GM12878 (cell line): ENCODE data around the gene MMP24. TPM values are rescaled to one million over a fixed set of nuclear protein-coding genes. Genes with fewer than 3 reads are reported as not detected.
"Not testable (repeated sequence)": the region's sequence is repeated elsewhere in the genome, so short reads cannot be mapped to it uniquely, and the experiment has no call there.

Experiments
- ATAC-seq: fragments of 200-7000 bp; cut with Tn5 transposase; 3 replicates; pipeline ENCODE4 v1.9.1; 2020; ENCODE audit warnings: mild to moderate bottlenecking, moderate library complexity
- BruUV-seq: library from RNA; stranded (reverse); fragments of 400-500 nt; replicated peaks from 2 replicates; lab custom pipeline; 2021; lab: Mats Ljungman, UMichigan
- CTCF ChIA-PET: fragments of 300-600 bp; sonication (Branson Sonifier 250); formaldehyde crosslinking; extraction: SDS; loops from one replicate; lab custom pipeline; 2021; ENCODE audit warnings: inconsistent platforms; lab: Yijun Ruan, JAX
- POLR2A ChIA-PET: fragments of 350-600 bp; formaldehyde crosslinking; extraction: SDS; loops from one replicate; lab custom pipeline; 2021; ENCODE audit warnings: inconsistent platforms; lab: Charles Lee
- RAD21 ChIA-PET: fragments of 300-600 bp; sonication (Branson Sonifier 250); formaldehyde crosslinking; loops from one replicate; lab custom pipeline; 2023; ENCODE audit warnings: antibody characterized with exemption; ENCODE audit not compliant: unreplicated experiment; lab: Charles Lee
- SMC1A ChIA-PET: fragments of 300-600 bp; sonication (Branson Sonifier 250); formaldehyde crosslinking; loops from one replicate; lab custom pipeline; 2023; ENCODE audit not compliant: unreplicated experiment, uncharacterized antibody; lab: Charles Lee
- DNase-seq: peaks from one replicate; pipeline ENCODE4 v3.0.0-alpha.2; 2011; ENCODE audit warnings: low read depth, low spot score
- FAIRE-seq: peaks from 3 replicates; lab custom pipeline; 2011; peaks lifted over from hg19 to GRCh38; lab: Jason Lieb, UNC
- H2AFZ ChIP-seq: 2 replicates; pipeline ENCODE4 v1.6.0; 2011; ENCODE audit warnings: low read depth, low read length, control low read depth; ENCODE audit not compliant: control insufficient read depth
- H3K27ac ChIP-seq: 2 replicates; pipeline ENCODE4 v1.5.1; 2011; ENCODE audit warnings: control low read depth; ENCODE audit not compliant: control insufficient read depth, insufficient read depth
- H3K27me3 ChIP-seq, 2 experiments: replicated peaks in 1 of 2; 2 replicates each; pipeline versions ENCODE4 v1.6.0 to v1.6.1; 2011; ENCODE audit warnings: low read length in 1 of 2; ENCODE audit not compliant: control insufficient read depth in 2 of 2, insufficient read depth in 2 of 2
- H3K36me3 ChIP-seq, 2 experiments: 2 replicates each; pipeline ENCODE4 v1.5.1; 2011; ENCODE audit warnings: low read length in 1 of 2; ENCODE audit not compliant: control insufficient read depth in 2 of 2, insufficient read depth in 2 of 2
- H3K4me1 ChIP-seq: 2 replicates; pipeline ENCODE4 v1.6.1; 2011; ENCODE audit warnings: mild to moderate bottlenecking, low read length, moderate library complexity, mixed read lengths; ENCODE audit not compliant: control insufficient read depth, insufficient read depth
- H3K4me2 ChIP-seq: 2 replicates; pipeline ENCODE4 v1.6.0; 2011; ENCODE audit warnings: control low read depth; ENCODE audit not compliant: control insufficient read depth, insufficient read depth
- H3K4me3 ChIP-seq: fragments of 200-600 bp; sonication (generic); 2 replicates; pipeline ENCODE4 v1.5.1; 2016
- H3K79me2 ChIP-seq: 2 replicates; pipeline ENCODE4 v1.6.0; 2011; ENCODE audit warnings: low read length; ENCODE audit not compliant: control insufficient read depth, insufficient read depth
- H3K9ac ChIP-seq: 2 replicates; pipeline ENCODE4 v1.8.0; 2011; ENCODE audit warnings: low read length, control low read depth, mixed read lengths; ENCODE audit not compliant: control insufficient read depth, insufficient read depth
- H3K9me3 ChIP-seq: replicated peaks from 3 replicates; pipeline ENCODE4 v1.5.1; 2011; ENCODE audit warnings: mild to moderate bottlenecking, low read length; ENCODE audit not compliant: control insufficient read depth, insufficient read depth
- H4K20me1 ChIP-seq: 2 replicates; pipeline ENCODE4 v1.6.0; 2011; ENCODE audit not compliant: control insufficient read depth, insufficient read depth
- CHD1 ChIP-seq: IDR thresholded peaks from 2 replicates; pipeline ENCODE4 v1.6.1; 2012; ENCODE audit warnings: low read depth, low read length, improper control_type of control experiment
- PML ChIP-seq: IDR thresholded peaks from 2 replicates; pipeline ENCODE4 v1.6.1; 2012; ENCODE audit warnings: low read length, inconsistent platforms
- SIN3A ChIP-seq: IDR thresholded peaks from 2 replicates; pipeline ENCODE4 v1.6.1; 2012; ENCODE audit warnings: low read depth, low read length, improper control_type of control experiment
- SRF ChIP-seq, 2 experiments: IDR thresholded peaks; 2 replicates each; pipeline ENCODE4 v1.6.1; 2011; ENCODE audit warnings: low read depth in 2 of 2, low read length in 2 of 2, mild to moderate bottlenecking in 1 of 2, moderate library complexity in 1 of 2
- SUZ12 ChIP-seq: fragments of 200-600 bp; sonication (generic); IDR thresholded peaks from one replicate; pipeline ENCODE4 v1.6.1; 2018; ENCODE audit warnings: antibody characterized with exemption, mild to moderate bottlenecking; ENCODE audit not compliant: unreplicated experiment
- WGBS: methylation state at CpG from one replicate; pipeline ENCODE4 v1.1.6; 2016; ENCODE audit warnings: low lambda C conversion rate; ENCODE audit not compliant: insufficient replicate concordance, insufficient coverage; ENCODE audit errors: missing lambda C conversion rate; 5-methylcytosine and 5-hydroxymethylcytosine counted together
- in situ Hi-C: fragments of 300-500 bp; cut with MboI; formaldehyde crosslinking; loops from 9 replicates; pipeline ENCODE4 v1.14.3; 2018; ENCODE audit warnings: mixed read lengths
- intact Hi-C: fragments of 100-400 bp; cut with micrococcal nuclease; formaldehyde crosslinking; loops from one replicate; pipeline ENCODE4 v1.14.2; 2022; ENCODE audit not compliant: unreplicated experiment
- polyA plus RNA-seq, 11 experiments: library from polyadenylated mRNA; depleted of rRNA in 4 of 11; unstranded in 6 of 11; stranded (reverse) in 5 of 11; fragments of >200 nt; fragmentation: Nextera tagmentation in 4 of 11; fragmentation: Illumina TruSeq in 1 of 11; extraction: Ambion mirVana in 4 of 11; extraction: Trizol in 1 of 11; gene quantifications; 1 replicate in 1 of 11; 2 replicates in 10 of 11; pipeline versions ENCODE4 v1.2.1 to v1.2.3, GENCODE V29; 2011 to 2016; ENCODE audit warnings: inconsistent platforms in 2 of 11, missing spikeins in 2 of 11, low read depth in 1 of 11
- total RNA-seq, 4 experiments: library from RNA; depleted of rRNA in 3 of 4; stranded (reverse); fragments of >200 nt in 3 of 4; fragmentation: Illumina TruSeq in 1 of 4; extraction: Trizol in 1 of 4; gene quantifications; 2 replicates each; pipeline versions ENCODE4 v1.2.1 to v1.2.3, GENCODE V29; 2013 to 2021

The MMP24 gene
- total and polyA plus RNA-seq, 10 of the 15 experiments (the other 5 are each of a cell fraction or from before 2014, with no cell fraction given): 0.01 to 0.11 (median 0.04) TPM; not detected in 5

DNA sequence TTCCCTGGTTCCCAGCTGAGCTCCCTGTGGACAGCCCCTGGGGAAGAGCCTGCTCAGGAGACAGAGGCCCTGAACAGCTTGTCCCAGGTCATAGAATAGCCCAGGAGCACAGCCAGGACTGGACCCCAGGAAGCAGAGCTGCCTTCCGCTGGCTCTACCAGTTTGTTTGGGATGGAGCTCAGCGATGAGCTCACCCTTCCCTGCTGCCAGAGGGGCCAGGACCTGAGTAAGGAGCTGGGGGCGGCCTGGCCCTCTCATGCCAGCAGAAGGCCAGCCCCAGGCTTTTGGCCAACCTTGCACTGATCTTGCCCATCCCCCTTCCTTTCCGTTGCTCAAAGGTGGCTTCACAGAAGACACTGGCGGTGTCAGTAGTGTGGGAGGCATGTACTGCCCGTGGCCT is 33.9 kb downstream of the MMP24 start:
- ChIA-PET POLR2A (no interaction called here), CTCF (interaction anchor here (1.5 kb wide), 1 partner anchor 165 kb away, joined by 7 read pairs; no protein-coding TSS in a partner anchor)
- in situ Hi-C loops: loop anchor here (25.0 kb wide), 1 partner anchor 423 kb away; the partner anchor contains the start of gene NCOA6
- no peaks in the 10 kb centered on the region; a peak in 1 of 4 replicates for H3K36me3 ChIP-seq
- no peak overlapping the region for H3K27ac ChIP-seq
- H2AFZ ChIP-seq: no peak overlapping the region
- no peak for TF ChIP-seq SUZ12
- TF ChIP-seq CHD1: no peak
- TF ChIP-seq PML: no peak
- no peak for TF ChIP-seq SRF (IDR thresholded peaks at IDR 0.05; ENCODE audit: low read depth in 2 of 2, low read length in 2 of 2)
- TF ChIP-seq SIN3A: no peak
- TF ChIP-seq, all 136 proteins: peak for 0
- RAD21 ChIA-PET: no interaction called here
- Histone ChIP-seq H3K27me3 (no peaks in the 10 kb centered on the region), H3K79me2 (no peaks in the 10 kb centered on the region), H3K4me2 (no peak overlapping the region), H4K20me1 (no peaks in the 10 kb centered on the region), H3K4me1 (no peaks in the 10 kb centered on the region), H3K9ac (no peak overlapping the region), H3K9me3 (no peaks in the 10 kb centered on the region), H3K4me3 (no peak overlapping the region)
- no peak for DNase-seq
- no TSS peak for BruUV-seq
- 66% methylated on average over 6 of the region's 6 CpGs for WGBS
- FAIRE-seq: no peak
- intact Hi-C loops: no loop called here
- SMC1A ChIA-PET: interaction anchor here (0.6 kb wide), 1 partner anchor 11 kb away, joined by 3 read pairs; no protein-coding TSS in a partner anchor
- no peak for ATAC-seq

- POLR2A ChIA-PET, DNase-seq, FAIRE-seq, H3K79me2 ChIP-seq, H3K4me1 ChIP-seq, intact Hi-C loops, H3K9me3 ChIP-seq, H2AFZ ChIP-seq, H4K20me1 ChIP-seq, ATAC-seq, H3K9ac ChIP-seq, CTCF ChIA-PET, H3K36me3 ChIP-seq, H3K27me3 ChIP-seq, H3K4me3 ChIP-seq, BruUV-seq, H3K27ac ChIP-seq, H3K4me2 ChIP-seq, SMC1A ChIA-PET: not testable (repeated sequence)
- RAD21 ChIA-PET: interaction anchor here (1.1 kb wide), 1 partner anchor 117 kb away, joined by 4 read pairs; no protein-coding TSS in a partner anchor
- in situ Hi-C loops: loop anchor here (25.0 kb wide), 1 partner anchor 425 kb away; the partner anchor contains the start of gene NCOA6
- WGBS: 69% methylated on average over 7 of the region's 10 CpGs
Observed at GRCh38 chr20:35262321-35262720, 35.8 kb downstream of the MMP24 start.

GRCh38 chr20:35262731-35263531 is 36.4 kb downstream of the MMP24 start:
- ChIA-PET CTCF (interaction anchor here (0.6 kb wide), 1 partner anchor 44 kb away, joined by 3 read pairs; no protein-coding TSS in a partner anchor), POLR2A (interaction anchor here (0.6 kb wide), 1 partner anchor 9 kb away, joined by 5 read pairs; no protein-coding TSS in a partner anchor), SMC1A (interaction anchor here (0.6 kb wide), 1 partner anchor 190 kb away, joined by 3 read pairs; no protein-coding TSS in a partner anchor), RAD21 (interaction anchor here (0.6 kb wide), 1 partner anchor 224 kb away, joined by 3 read pairs; no protein-coding TSS in a partner anchor)
- in situ Hi-C loops: loop anchor here (25.0 kb wide), 1 partner anchor 426 kb away; the partner anchor contains the start of gene NCOA6
- H4K20me1 ChIP-seq, FAIRE-seq, H3K4me2 ChIP-seq, H3K27me3 ChIP-seq, H3K4me1 ChIP-seq, H3K36me3 ChIP-seq, H3K9ac ChIP-seq, H3K9me3 ChIP-seq, H3K4me3 ChIP-seq, H3K27ac ChIP-seq, BruUV-seq, intact Hi-C loops, H3K79me2 ChIP-seq, DNase-seq, ATAC-seq, H2AFZ ChIP-seq: not testable (repeated sequence)
- 70% methylated on average over 5 of the region's 8 CpGs for WGBS
